SK-N-SH treated with all-trans-retinoic acid at 6 μM for 48 hours (cell line): Measurements from ENCODE around the gene PIP4K2C.

Experiments used
- ARNTL ChIP-seq: fragments of 450-650 bp; formaldehyde crosslinking; IDR thresholded peaks from 2 replicates; pipeline ENCODE4 v1.5.0; 2020; ENCODE audit warnings: low read depth, mild to moderate bottlenecking, moderate library complexity, borderline replicate concordance
- BACH2 ChIP-seq: fragments of 250-450 bp; sonication (Bioruptor Pico); IDR thresholded peaks from 2 replicates; pipeline ENCODE4 v1.9.0; 2021; ENCODE audit warnings: mild to moderate bottlenecking, borderline replicate concordance
- CREB5 ChIP-seq: fragments of 250-450 bp; sonication (Bioruptor Pico); IDR thresholded peaks from 2 replicates; pipeline ENCODE4 v1.5.1; 2020; ENCODE audit warnings: low read depth, mild to moderate bottlenecking, moderate library complexity
- CSRNP3 ChIP-seq: fragments of 250-450 bp; sonication (Bioruptor Pico); IDR thresholded peaks from 2 replicates; pipeline ENCODE4 v1.5.1; 2021; ENCODE audit warnings: mild to moderate bottlenecking, moderate library complexity
- ESRRG ChIP-seq: fragments of 250-450 bp; sonication (Bioruptor Pico); IDR thresholded peaks from 2 replicates; pipeline ENCODE4 v1.6.1; 2021; ENCODE audit warnings: mild to moderate bottlenecking
- GLIS3 ChIP-seq: fragments of 250-450 bp; sonication (Bioruptor Pico); IDR thresholded peaks from 2 replicates; pipeline ENCODE4 v1.5.0; 2020; ENCODE audit warnings: mild to moderate bottlenecking, moderate library complexity
- OSR1 ChIP-seq: fragments of 250-450 bp; sonication (Bioruptor Pico); IDR thresholded peaks from 2 replicates; pipeline ENCODE4 v1.8.0; 2022; ENCODE audit warnings: moderate library complexity, mild to moderate bottlenecking, inconsistent platforms
- PATZ1 ChIP-seq: fragments of 250-450 bp; sonication (Bioruptor Pico); IDR thresholded peaks from 2 replicates; pipeline ENCODE4 v1.8.0; 2020; ENCODE audit warnings: mild to moderate bottlenecking, moderate library complexity, borderline replicate concordance
- PPARA ChIP-seq: fragments of 250-450 bp; sonication (Bioruptor Pico); IDR thresholded peaks from 2 replicates; pipeline ENCODE4 v1.5.0; 2020; ENCODE audit warnings: mild to moderate bottlenecking, borderline replicate concordance
- RARB ChIP-seq: fragments of 250-450 bp; sonication (Bioruptor Pico); IDR thresholded peaks from 2 replicates; pipeline ENCODE4 v1.8.0; 2021; ENCODE audit warnings: mild to moderate bottlenecking, moderate library complexity
- ZC3H10 ChIP-seq: fragments of 250-450 bp; sonication (Bioruptor Pico); IDR thresholded peaks from 2 replicates; pipeline ENCODE4 v1.5.1; 2021; ENCODE audit warnings: mild to moderate bottlenecking, moderate library complexity
- ZFP30 ChIP-seq: fragments of 450-650 bp; formaldehyde crosslinking; IDR thresholded peaks from 2 replicates; pipeline ENCODE4 v1.5.0; 2022; ENCODE audit warnings: mild to moderate bottlenecking, moderate library complexity

GRCh38 chr12:57579677-57580465 lies 11.1 kb upstream of the PIP4K2C start:
- no peak for TF ChIP-seq RARB (CRISPR knock-in tag)
- no peak for TF ChIP-seq ARNTL
- TF ChIP-seq ZC3H10 (CRISPR knock-in tag): no peak
- no peak for TF ChIP-seq ESRRG (CRISPR knock-in tag)
- no peak for TF ChIP-seq ZFP30 (CRISPR knock-in tag)
- TF ChIP-seq CSRNP3 (CRISPR knock-in tag): no peak
- no peak for TF ChIP-seq PPARA (CRISPR knock-in tag)
- TF ChIP-seq GLIS3 (CRISPR knock-in tag): no peak
- no peak for TF ChIP-seq PATZ1 (CRISPR knock-in tag)
- no peak for TF ChIP-seq CREB5
- no peak for TF ChIP-seq OSR1 (CRISPR knock-in tag)
- TF ChIP-seq BACH2 (CRISPR knock-in tag): no peak
